Colonic mucosa (tissue), 4 donors: ENCODE data around the gene ZSWIM4. TPM values are rescaled to one million over a fixed set of nuclear protein-coding genes. Genes with fewer than 3 reads are reported as not detected.

Experiments used
- DNase-seq: peaks from one replicate; pipeline ENCODE4 v3.0.0-alpha.2; 2020
- H3K27ac ChIP-seq: fragments of 200-600 bp; one replicate; pipeline ENCODE4 v1.8.0; 2021
- H3K27me3 ChIP-seq: fragments of 200-600 bp; one replicate; pipeline ENCODE4 v1.8.0; 2021
- H3K36me3 ChIP-seq: fragments of 200-600 bp; one replicate; pipeline ENCODE4 v1.8.0; 2021
- H3K4me1 ChIP-seq: fragments of 200-600 bp; one replicate; pipeline ENCODE4 v1.8.0; 2021; ENCODE audit warnings: mild to moderate bottlenecking
- H3K4me3 ChIP-seq: fragments of 200-600 bp; one replicate; pipeline ENCODE4 v1.8.0; 2021
- H3K9ac ChIP-seq, 2 donors: one replicate each; pipeline ENCODE4 v1.7.0; 2013; ENCODE audit warnings: control low read depth in 2 of 2, low read depth in 2 of 2, low read length in 2 of 2
- H3K9me3 ChIP-seq: fragments of 200-600 bp; one replicate; pipeline ENCODE4 v1.8.0; 2021
- CTCF ChIP-seq: fragments of 200-600 bp; IDR thresholded peaks from one replicate; pipeline ENCODE4 v1.8.0; 2022; ENCODE audit warnings: antibody characterized with exemption, mild to moderate bottlenecking
- intact Hi-C: fragments of 100-400 bp; cut with DNase I; formaldehyde crosslinking; loops from one replicate; pipeline ENCODE4 v1.14.1; 2022
- total RNA-seq, 2 donors: library from RNA; stranded (reverse); fragmentation: NEBNext Ultra II Directional in 1 of 2; extraction: Animal tissue kit (Norgen Biotek cat#: 25700) in 1 of 2; gene quantifications; one replicate each; pipeline ENCODE4 v1.2.1, GENCODE V29; 2021
- donor health status: healthy.
- donor health status: DM: no; HTN: no; CAD: no.
- donor health status: DM: no; HTN: no; CAD: no.

ZSWIM4 gene
- total RNA-seq, 2 donors from 2014 or later: 2.9 to 4.3 TPM

- Histone ChIP-seq H3K9ac (peak overlapping the region; percentile 51 to 64), H3K27me3 (no peaks in the 10 kb centered on the region), H3K4me1 (no peaks in the 10 kb centered on the region), H3K27ac (no peak overlapping the region), H3K4me3 (peak overlapping the region; percentile 65), H3K36me3 (no peaks in the 10 kb centered on the region), H3K9me3 (no peaks in the 10 kb centered on the region)
- peak; percentile 39 for DNase-seq
- intact Hi-C loops: no loop called here
- TF ChIP-seq CTCF: no peak
These were observed 70.6 kb downstream of the ZSWIM4 start for GRCh38 chr19:13865571-13866462.

GRCh38 chr19:13866463-13867046 lies 71.3 kb downstream of the ZSWIM4 start:
- peak overlapping the region in 1 of 2 donors; percentile 51 for H3K9ac ChIP-seq

GRCh38 chr19:13868663-13869062 lies 73.4 kb downstream of the ZSWIM4 start:
- Histone ChIP-seq H3K36me3 (no peaks in the 10 kb centered on the region), H3K27ac (no peak overlapping the region), H3K9me3 (no peaks in the 10 kb centered on the region), H3K4me3 (no peak overlapping the region), H3K4me1 (no peaks in the 10 kb centered on the region), H3K9ac (no peak overlapping the region), H3K27me3 (no peaks in the 10 kb centered on the region)
- DNase-seq: no peak
- intact Hi-C loops: no loop called here
- no peak for TF ChIP-seq CTCF

More at GRCh38 chr19:13866463-13867046, 71.3 kb downstream of the ZSWIM4 start:
- no peak for DNase-seq
- no peaks in the 10 kb centered on the region for H3K9me3 ChIP-seq
- H3K27ac ChIP-seq: no peak overlapping the region
- H3K4me3 ChIP-seq: no peak overlapping the region
- no peaks in the 10 kb centered on the region for H3K27me3 ChIP-seq
- TF ChIP-seq CTCF: no peak
- no peaks in the 10 kb centered on the region for H3K36me3 ChIP-seq
- intact Hi-C loops: no loop called here
- no peaks in the 10 kb centered on the region for H3K4me1 ChIP-seq

- no peaks in the 10 kb centered on the region for H3K27me3 ChIP-seq
- H3K36me3 ChIP-seq: no peaks in the 10 kb centered on the region
- no peak overlapping the region for H3K4me3 ChIP-seq
- no peak for DNase-seq
- no peaks in the 10 kb centered on the region for H3K4me1 ChIP-seq
- no peaks in the 10 kb centered on the region for H3K9me3 ChIP-seq
- intact Hi-C loops: no loop called here
- no peak overlapping the region for H3K9ac ChIP-seq
- H3K27ac ChIP-seq: no peak overlapping the region
- TF ChIP-seq CTCF: no peak
These were observed 74.0 kb downstream of the ZSWIM4 start for GRCh38 chr19:13869281-13869680.

GRCh38 chr19:13870873-13871272 lies 75.6 kb downstream of the ZSWIM4 start:
- H3K9me3 ChIP-seq: no peaks in the 10 kb centered on the region
- no peak overlapping the region for H3K9ac ChIP-seq
- H3K27ac ChIP-seq: no peak overlapping the region
- no peak overlapping the region for H3K4me3 ChIP-seq
- no peaks in the 10 kb centered on the region for H3K4me1 ChIP-seq
- intact Hi-C loops: no loop called here
- H3K36me3 ChIP-seq: no peaks in the 10 kb centered on the region
- DNase-seq: no peak
- no peak for TF ChIP-seq CTCF
- H3K27me3 ChIP-seq: no peaks in the 10 kb centered on the region
